HL-60 (cell line): ENCODE results near the gene BNIP5.

Source experiments
- DNase-seq, 2 experiments: peaks; one replicate each; pipeline ENCODE4 v3.0.0-alpha.2; 2010 to 2020; ENCODE audit warnings: low read depth in 1 of 2, low spot score in 1 of 2
- H3K27ac ChIP-seq: fragments of 250-450 bp; sonication (Bioruptor Pico); replicated peaks from 2 replicates; pipeline ENCODE4 v1.5.1; 2020; ENCODE audit warnings: mild to moderate bottlenecking, moderate library complexity
- H3K27me3 ChIP-seq: fragments of 250-450 bp; sonication (Bioruptor Pico); 2 replicates; pipeline ENCODE4 v1.5.1; 2021; ENCODE audit warnings: mild to moderate bottlenecking, moderate library complexity; ENCODE audit not compliant: insufficient read depth, poor library complexity, severe bottlenecking
- H3K4me3 ChIP-seq: replicated peaks from 2 replicates; pipeline ENCODE4 v1.5.1; 2011; ENCODE audit warnings: mild to moderate bottlenecking, control low read depth, low read length; ENCODE audit not compliant: insufficient read depth
- CTCF ChIP-seq: IDR thresholded peaks from one replicate; pipeline ENCODE4 v1.5.1; 2011; ENCODE audit warnings: low read length, control low read depth, inconsistent platforms; ENCODE audit not compliant: insufficient read depth
- GABPA ChIP-seq: IDR thresholded peaks from 2 replicates; pipeline ENCODE4 v1.6.1; 2012; ENCODE audit warnings: low read depth
- POLR2AphosphoS5 ChIP-seq: IDR thresholded peaks from 2 replicates; pipeline ENCODE4 v1.6.1; 2012; ENCODE audit warnings: low read depth
- REST ChIP-seq: IDR thresholded peaks from 2 replicates; pipeline ENCODE4 v1.6.1; 2012; ENCODE audit warnings: low read depth; ENCODE audit not compliant: insufficient replicate concordance
- SPI1 ChIP-seq: IDR thresholded peaks from 2 replicates; pipeline ENCODE4 v1.6.1; 2012; ENCODE audit warnings: low read depth, mild to moderate bottlenecking, borderline replicate concordance
- long read RNA-seq: library from polyadenylated mRNA; unstranded; transcript quantifications from one replicate; pipeline ENCODE4 v2.0.0, GENCODE V29; 2020

Gene BNIP5
- long read RNA-seq, result 0 reads

GRCh38 chr6:36336779-36337241 lies at the start of gene BNIP5:
Gene BNIP5 (minus strand): TSS chr6:36336888. CDS start chr6:36330690, 6,198 bp downstream.
- TF ChIP-seq SPI1 (no peak), GABPA (no peak), POLR2AphosphoS5 (no peak), CTCF (no peak), REST (no peak)
- peaks cover 5% of the 10 kb centered on the region for H3K27me3 ChIP-seq
- H3K4me3 ChIP-seq, result no peak within 1 kb of the TSS
- DNase-seq, result no peak
- H3K27ac ChIP-seq, result no peak within 1 kb of the TSS

- TF ChIP-seq GABPA (no peak), REST (no peak), SPI1 (no peak), POLR2AphosphoS5 (no peak), CTCF (no peak)
- DNase-seq, result no peak
- H3K4me3 ChIP-seq, result no peak overlapping the region
- peaks cover 28% of the 10 kb centered on the region for H3K27me3 ChIP-seq
- no peak overlapping the region for H3K27ac ChIP-seq
Observed at GRCh38 chr6:36384095-36384494, 47.4 kb upstream of the BNIP5 start.

GRCh38 chr6:36383606-36384005 lies 46.9 kb upstream of the BNIP5 start:
- H3K27ac ChIP-seq, result no peak overlapping the region
- H3K4me3 ChIP-seq, result no peak overlapping the region
- no peak for TF ChIP-seq SPI1
- TF ChIP-seq CTCF, result no peak
- TF ChIP-seq REST, result no peak
- no peak for TF ChIP-seq POLR2AphosphoS5
- no peak for TF ChIP-seq GABPA
- DNase-seq, result no peak
- H3K27me3 ChIP-seq, result peaks cover 28% of the 10 kb centered on the region
